GM15510 (cell line): Measurements from ENCODE around the gene MLXIP.
A peak's percentile ranks its signal among the peaks of the same experiment; 100 is the strongest.

Experiments used
- POLR2A ChIP-seq: IDR thresholded peaks from 3 replicates; pipeline ENCODE4 v1.6.1; 2011; ENCODE audit warnings: borderline replicate concordance; ENCODE audit not compliant: insufficient read length; ENCODE audit errors: extremely low read depth

The MLXIP gene, protein sequence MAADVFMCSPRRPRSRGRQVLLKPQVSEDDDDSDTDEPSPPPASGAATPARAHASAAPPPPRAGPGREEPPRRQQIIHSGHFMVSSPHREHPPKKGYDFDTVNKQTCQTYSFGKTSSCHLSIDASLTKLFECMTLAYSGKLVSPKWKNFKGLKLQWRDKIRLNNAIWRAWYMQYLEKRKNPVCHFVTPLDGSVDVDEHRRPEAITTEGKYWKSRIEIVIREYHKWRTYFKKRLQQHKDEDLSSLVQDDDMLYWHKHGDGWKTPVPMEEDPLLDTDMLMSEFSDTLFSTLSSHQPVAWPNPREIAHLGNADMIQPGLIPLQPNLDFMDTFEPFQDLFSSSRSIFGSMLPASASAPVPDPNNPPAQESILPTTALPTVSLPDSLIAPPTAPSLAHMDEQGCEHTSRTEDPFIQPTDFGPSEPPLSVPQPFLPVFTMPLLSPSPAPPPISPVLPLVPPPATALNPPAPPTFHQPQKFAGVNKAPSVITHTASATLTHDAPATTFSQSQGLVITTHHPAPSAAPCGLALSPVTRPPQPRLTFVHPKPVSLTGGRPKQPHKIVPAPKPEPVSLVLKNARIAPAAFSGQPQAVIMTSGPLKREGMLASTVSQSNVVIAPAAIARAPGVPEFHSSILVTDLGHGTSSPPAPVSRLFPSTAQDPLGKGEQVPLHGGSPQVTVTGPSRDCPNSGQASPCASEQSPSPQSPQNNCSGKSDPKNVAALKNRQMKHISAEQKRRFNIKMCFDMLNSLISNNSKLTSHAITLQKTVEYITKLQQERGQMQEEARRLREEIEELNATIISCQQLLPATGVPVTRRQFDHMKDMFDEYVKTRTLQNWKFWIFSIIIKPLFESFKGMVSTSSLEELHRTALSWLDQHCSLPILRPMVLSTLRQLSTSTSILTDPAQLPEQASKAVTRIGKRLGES

DNA sequence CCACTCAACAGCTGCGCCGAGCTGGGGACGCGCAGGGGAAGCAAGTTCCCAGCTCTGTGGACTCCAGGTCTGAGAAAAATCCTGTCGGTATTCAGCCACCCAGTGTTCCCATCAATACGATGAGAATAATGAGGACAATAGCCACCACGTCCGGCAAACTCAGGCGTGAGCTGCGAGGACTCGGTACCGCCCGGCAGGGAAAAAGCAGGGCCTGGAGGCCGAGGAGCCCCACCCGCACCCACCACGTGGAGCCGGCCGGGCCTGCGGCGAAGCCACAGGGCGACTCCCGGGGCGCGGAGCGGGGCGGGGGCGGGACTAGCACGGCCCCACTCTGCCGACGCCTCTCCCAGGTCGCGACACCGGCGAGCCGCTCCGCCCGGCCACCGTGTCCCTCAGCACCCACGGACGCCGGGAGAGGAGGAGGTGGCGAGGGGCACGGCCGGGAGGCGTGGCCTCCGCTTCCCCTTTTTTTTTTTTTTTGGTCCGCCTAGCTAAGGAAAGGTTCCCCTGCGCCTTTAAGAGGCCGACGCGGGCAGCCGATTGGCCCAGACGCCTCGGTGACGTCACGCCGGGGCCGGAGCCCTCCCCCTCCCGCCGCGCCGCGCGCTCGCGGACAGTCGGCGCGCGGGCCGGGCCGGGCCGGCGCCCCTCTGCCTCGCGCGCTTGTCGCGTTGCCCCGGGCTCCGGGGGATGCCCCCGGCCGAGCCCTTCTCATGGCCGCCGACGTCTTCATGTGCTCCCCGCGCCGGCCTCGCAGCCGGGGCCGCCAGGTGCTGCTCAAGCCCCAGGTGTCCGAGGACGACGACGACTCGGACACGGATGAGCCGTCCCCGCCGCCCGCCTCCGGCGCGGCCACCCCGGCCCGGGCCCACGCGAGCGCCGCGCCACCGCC lies at the start of gene MLXIP:
Gene MLXIP (plus strand): TSS at position 616 of the 892 bp plus-strand sequence. CDS start 98 bp downstream, at position 714.
- TF ChIP-seq POLR2A: peak; percentile 94

DNA sequence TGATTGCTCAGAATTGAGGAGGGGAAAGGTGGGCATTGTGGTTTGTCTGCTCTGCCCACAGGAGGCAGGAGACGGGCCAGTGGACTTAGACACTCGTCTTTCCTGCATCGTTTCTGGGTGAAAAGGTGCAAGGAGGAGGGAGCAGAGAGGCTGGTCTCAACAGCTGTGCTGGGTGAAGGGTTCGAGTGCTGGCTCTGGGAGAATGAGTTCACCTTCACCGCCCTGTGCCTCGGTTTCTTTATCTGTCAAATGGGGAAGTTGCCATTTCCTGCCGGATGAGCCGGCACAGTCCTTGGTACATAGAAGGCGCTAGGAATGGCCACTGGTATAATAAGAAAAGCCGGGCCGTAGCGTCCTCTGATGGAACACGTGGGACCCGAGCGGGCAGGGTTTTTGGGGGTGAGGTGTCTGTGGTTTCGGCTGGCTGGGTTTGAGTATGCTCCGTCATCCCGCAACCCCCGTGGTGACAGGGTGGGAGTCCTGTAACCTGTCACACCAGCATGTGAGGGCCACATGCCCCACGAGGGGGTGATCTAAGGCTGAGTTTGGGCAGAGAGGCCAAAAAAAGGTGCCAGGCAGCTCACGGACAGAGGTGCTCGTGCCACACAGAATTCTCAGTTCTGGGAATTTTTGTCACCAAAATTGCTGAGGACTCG lies 49.5 kb upstream of the MLXIP start:
- TF ChIP-seq POLR2A: no peak

DNA sequence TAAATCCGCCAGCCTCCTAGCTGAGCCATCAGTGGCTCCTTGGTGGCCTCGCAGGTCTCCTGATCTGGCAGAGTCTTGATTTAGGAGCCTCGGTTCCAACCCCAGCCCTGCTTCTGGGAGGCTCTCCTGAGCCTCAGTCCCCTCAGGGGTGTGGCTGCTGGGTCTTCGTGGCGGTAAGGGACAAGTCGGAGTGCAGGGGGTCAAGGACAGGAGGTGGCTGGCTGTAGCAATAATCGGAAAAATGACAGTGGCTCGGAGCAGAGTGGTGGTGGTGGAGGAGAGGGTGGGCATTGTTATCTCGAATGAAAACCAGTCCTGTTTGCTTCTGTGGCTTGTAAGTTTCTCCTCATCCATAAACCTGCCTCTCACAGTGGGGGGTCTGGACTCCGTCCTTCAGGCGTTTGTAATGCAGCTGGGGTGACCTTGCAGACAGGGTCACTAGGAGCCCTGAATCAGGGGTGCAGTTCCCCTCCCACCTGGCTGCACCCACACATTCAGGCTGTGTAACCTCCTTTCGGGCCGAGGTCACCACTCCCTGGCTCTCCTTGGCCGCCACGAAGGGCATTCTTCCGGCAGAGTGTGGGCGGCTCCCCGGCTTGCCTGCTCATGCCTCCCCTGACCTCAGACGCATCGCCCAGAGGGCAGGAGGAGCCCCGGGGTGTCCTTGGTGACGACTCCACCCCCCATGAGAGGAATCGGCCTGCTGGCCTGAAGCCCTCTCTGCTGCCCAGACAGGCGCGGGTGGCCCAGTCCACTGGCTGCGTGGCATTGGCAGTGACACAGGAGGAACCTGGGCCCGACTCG lies 48.7 kb upstream of the MLXIP start:
- TF ChIP-seq POLR2A: no peak

DNA sequence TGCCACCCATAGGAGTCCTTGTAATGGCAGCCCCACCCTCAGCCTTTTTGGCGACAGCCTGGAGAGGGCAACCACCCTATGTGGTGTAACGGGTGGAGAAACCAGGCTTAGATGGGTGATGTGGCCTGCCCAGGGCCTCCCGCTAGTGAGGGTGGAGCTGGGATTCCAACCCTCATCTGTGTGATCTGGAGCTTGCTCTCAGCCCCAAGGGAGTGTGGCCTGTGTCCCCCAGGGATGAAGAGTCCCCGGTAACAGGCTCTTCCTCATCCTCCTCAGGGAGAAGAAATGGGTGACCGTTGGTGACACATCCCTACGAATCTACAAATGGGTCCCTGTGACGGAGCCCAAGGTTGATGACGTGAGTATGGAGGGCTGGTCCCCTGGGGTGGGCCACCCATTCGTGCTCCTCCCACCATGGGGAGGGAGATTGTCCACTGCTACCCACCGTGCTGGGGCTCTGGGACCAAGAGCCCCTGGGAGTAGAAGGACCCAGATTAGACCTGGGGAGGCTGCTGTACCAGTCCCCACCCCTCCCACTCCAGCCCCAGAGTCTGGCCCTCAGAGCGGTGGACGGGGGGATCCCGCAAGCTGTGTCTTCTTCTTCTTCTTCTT lies 48.0 kb upstream of the MLXIP start:
- TF ChIP-seq POLR2A: no peak

DNA sequence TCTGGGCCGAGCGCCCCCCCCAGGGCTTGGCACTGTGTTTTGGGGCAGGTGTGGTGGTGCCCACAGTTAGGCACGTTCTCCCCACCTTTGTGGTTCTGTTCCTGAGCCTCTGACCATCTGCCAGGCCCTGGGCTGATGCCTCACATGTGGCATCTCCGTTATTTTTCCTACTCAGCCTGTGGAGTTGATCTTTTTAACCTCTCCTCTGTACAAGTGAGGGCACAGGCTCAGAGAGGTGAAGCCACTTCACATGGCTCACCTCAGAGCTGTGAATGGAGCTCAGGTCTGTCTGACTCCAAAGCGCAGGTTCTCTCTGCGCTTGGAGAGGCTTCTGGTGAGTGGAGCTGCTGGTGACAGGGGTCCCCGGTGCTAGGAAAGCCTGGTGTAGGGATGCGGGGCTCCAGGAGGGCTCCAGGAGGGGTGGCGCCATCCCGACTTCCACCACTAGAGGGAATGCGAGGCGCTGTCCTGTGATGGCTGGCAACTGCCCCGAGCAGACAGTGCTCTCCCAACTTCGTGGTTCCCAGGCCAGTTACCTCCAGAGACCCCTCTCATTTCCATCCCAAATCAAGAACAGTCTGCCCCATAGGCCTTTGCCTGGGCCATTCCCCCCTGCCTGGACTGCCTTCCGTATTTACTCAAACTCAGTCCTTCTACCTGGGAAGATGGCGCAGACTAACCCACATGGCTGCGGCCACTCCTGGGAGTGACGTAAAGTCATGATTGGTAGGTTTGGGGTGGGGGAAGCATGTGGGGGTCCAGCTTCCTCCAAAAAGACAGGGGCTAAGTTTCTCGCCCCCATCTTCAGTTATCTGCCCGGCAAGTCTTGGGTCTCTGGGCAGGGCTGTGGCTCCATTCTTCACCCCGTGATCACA lies 47.0 kb upstream of the MLXIP start:
- no peak for TF ChIP-seq POLR2A

DNA sequence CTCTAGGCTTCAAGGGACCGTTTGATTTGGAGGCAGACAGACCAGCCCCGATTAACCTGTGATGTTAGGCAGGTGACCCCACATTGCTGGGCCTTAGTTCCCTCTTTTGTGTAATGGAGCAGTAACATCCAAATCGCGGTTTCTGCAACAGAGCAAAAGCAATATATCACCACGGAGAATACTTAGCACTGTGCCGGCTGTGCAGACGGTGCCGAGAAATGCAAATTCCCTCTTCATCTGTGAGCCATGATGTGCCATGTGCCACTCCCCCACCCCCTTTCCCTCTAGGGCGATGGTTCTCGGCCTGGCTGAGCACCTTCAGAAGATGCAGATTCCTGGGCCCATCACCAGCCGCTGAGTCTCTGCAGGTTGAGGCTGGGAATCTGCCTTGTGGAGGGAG lies 46.0 kb upstream of the MLXIP start:
- no peak for TF ChIP-seq POLR2A

DNA sequence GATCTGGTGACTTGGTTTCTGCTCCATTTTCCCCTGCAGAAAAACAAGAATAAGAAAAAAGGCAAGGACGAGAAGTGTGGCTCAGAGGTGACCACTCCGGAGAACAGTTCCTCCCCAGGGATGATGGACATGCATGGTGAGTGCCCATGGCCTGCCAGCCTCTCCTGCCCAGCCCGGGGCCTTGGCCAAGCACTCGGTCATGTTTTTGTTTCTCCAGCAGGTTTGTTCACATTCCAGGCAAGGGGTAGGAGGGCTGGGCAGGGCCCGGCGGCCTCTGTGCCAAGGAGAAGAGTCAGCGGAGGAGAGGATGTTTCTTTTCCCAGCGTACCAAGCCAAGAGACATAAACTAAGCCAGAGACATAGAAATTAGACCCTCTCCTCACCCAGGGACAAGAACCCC lies 43.3 kb upstream of the MLXIP start:
- no peak for TF ChIP-seq POLR2A

DNA sequence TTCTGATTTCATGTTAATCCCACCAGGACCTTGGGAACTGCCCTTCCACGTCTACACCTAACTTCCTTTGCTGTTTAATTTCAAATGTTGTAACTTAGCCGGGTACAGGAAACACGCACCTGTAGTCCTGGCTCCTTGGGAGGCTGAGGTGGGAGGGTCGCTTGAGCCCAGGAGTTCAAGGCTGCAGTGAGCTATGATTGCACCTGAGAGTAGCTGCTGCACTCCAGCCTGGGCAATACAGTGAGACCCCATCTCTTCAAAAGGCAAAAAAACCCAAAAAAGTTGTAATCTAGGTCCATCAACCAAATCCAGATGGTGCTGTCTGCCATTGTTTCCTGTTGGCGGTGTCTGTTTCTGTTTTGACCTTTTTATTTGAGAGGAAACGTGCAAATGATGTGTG lies 42.4 kb upstream of the MLXIP start:
- no peak for TF ChIP-seq POLR2A

DNA sequence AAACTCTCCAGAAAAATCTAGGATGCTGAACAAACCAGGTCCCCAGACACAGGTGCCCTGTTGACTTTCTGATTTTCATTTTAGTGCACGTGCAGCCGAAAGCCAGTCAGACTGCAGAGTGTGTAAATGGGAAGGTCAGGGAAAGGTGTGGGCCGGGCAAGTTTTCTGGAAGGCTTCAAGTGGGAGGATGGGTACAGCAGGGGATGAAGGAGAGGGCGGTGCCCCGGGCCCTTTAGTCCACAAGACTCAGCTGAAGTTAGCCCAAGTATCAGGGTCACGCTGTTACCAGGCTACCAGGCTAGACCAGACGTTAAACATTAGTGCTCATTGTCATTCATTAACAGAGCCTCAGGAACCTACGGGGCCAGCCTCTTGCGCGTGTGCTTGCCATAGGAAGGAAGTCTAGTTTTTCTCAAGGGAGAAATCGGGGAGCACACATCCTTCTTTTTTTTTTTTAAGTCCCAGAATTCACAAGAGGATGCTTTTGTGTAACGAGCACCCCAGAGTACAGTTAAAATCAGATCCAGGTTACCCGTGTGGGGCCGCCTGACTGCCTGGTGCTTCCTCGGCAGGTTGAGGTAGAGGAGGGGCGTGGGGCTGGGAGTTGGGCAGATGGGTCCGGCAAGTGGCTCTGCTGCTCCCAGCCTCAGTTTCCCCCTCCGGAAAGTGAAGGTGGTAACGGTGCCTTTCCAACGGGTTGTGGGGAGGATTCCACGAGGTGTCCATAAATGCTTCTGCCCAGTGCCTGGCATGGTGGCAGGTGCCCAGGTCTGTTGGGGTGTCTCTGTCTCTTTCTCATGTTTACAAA lies 37.8 kb upstream of the MLXIP start:
- TF ChIP-seq POLR2A: no peak

DNA sequence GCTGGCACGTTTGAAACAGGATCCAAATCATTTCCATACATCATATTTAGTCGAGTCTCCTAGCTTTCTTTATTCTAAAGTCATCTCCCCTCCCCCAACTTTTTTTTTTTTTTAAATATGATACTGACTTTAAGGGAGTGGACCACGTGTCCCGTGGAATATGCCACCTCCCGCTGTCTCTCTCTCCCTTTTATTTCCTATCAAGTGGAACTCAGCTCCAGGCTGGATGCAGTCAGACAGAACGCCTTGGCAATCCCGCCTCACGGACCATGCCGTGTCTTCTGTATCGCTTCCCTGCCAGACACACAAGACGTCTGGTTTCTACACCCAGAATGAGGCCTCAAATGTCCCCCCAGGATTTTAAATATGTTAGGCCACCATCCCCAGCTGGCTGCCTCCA lies 35.6 kb upstream of the MLXIP start:
- TF ChIP-seq POLR2A: no peak

DNA sequence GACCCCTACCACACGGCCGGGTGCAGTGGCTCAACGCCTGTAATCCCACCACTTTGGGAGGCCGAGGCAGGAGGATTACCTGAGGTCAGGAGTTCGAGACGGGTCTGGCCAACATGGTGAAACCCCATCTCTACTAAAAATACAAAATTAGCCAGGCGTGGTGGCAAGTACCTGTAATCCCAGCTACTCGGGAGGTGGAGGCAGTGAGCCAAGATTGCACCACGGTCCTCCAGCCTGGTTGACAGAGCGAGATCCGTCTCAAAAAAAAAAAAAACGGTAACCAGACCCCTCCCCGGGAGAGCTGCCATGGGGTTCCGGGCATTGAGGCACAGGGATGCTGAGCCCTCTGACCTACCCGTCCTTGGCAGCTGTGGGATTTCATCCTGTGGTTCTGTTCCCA lies 35.1 kb upstream of the MLXIP start:
- no peak for TF ChIP-seq POLR2A
